Fibroblast of pulmonary artery (primary cell): ENCODE data around the gene SNX5.

Experiments used
- DNase-seq: peaks from one replicate; pipeline ENCODE4 v3.0.0-alpha.2; 2010; ENCODE audit warnings: low read depth
- H3K4me3 ChIP-seq: replicated peaks from 2 replicates; pipeline ENCODE4 v1.5.1; 2011; ENCODE audit warnings: low read depth, mild to moderate bottlenecking, control low read depth, low read length, moderate library complexity
- CTCF ChIP-seq: IDR thresholded peaks from 2 replicates; pipeline ENCODE4 v1.5.1; 2011; ENCODE audit warnings: mild to moderate bottlenecking, control low read depth, low read length, inconsistent platforms; ENCODE audit errors: missing control alignments

SNX5 gene

DNA sequence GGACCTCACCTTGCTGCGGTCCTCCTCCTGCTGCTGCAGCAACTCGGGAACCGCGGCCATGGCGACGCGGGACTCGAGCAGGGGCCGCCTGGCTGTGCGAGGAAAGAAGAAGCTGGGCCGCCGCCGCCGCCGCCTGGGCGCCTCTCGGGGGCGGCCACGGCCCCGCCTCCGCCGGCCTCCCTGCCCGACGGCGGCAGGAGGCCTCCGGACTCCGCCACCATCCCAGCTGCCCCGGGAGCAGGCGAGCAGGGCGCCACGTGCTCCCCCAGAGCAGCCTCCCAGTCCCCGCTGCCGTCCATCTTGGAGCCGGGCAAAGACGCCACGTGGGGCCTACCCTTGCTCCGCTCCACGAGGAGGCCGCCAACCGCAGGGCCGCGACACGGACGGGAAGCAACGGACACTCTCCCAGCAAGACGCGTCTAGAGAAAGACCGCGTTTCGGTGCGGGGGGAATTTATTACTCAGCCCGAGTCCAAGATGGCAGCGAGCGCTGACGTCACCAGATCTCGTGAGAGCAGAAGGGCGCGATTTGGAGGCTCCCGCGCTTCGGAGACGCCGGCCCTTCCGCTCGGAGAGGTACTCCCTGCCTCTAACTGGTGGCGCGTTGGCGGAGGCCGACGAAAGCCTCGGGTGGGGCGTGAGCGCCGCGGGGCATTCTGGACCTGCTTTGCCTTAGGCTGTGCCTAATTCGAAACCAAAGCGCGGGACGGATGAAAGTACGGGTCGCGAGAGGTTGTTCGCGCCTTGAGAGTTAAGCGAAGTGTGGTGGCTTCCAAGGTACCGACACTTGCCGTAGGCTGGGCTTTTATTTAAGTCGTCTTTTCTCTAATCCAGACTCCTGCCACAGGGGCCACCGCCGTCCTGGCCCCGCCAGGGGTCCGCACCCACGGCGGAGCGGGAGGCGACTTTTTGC lies at the start of gene SNX5, which contains the start of gene MGME1:
TSS of gene SNX5 (minus strand) at position 429 of the 912 bp plus-strand sequence. CDS start at position 60, 369 bp downstream.
TSS of gene MGME1 (plus strand) at position 653 of the 912 bp plus-strand sequence. CDS start 842 bp downstream, outside the sequence.
- H3K4me3 ChIP-seq, result peak within 1 kb of the TSS; percentile 82
- TF ChIP-seq CTCF, result no peak
- DNase-seq, result peak; percentile 100

- no peak for DNase-seq
Measured at GRCh38 chr20:18018100-18018499, 49.5 kb upstream of the SNX5 start.

DNA sequence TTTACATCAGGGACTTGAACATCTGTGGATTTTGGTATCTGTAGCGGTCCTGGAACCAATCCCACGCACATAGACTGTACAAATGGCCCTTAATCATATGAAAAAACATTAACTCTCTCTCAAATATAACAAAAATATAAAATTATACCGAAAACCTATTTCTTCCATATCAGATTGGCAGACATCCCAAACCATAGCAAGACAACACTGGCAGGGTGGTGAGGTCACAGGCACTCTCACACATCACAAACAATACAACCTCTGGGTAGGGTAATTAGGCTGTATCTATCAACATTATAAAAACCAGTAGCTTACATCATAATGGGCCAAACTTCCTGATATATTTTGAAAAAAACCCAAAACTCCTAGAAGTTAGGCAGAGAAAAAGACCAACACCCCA lies 48.2 kb upstream of the SNX5 start:
- TF ChIP-seq CTCF, result no peak
- DNase-seq, result no peak
- H3K4me3 ChIP-seq, result no peak overlapping the region

More at GRCh38 chr20:18018100-18018499, 49.5 kb upstream of the SNX5 start:
- no peak overlapping the region for H3K4me3 ChIP-seq
- TF ChIP-seq CTCF, result no peak

GRCh38 chr20:18014411-18014810 lies 45.8 kb upstream of the SNX5 start:
- H3K4me3 ChIP-seq, result no peak overlapping the region
- no peak for DNase-seq
- TF ChIP-seq CTCF, result no peak

GRCh38 chr20:18012901-18013300 lies 44.3 kb upstream of the SNX5 start:
- no peak overlapping the region for H3K4me3 ChIP-seq
- no peak for DNase-seq
- no peak for TF ChIP-seq CTCF

DNA sequence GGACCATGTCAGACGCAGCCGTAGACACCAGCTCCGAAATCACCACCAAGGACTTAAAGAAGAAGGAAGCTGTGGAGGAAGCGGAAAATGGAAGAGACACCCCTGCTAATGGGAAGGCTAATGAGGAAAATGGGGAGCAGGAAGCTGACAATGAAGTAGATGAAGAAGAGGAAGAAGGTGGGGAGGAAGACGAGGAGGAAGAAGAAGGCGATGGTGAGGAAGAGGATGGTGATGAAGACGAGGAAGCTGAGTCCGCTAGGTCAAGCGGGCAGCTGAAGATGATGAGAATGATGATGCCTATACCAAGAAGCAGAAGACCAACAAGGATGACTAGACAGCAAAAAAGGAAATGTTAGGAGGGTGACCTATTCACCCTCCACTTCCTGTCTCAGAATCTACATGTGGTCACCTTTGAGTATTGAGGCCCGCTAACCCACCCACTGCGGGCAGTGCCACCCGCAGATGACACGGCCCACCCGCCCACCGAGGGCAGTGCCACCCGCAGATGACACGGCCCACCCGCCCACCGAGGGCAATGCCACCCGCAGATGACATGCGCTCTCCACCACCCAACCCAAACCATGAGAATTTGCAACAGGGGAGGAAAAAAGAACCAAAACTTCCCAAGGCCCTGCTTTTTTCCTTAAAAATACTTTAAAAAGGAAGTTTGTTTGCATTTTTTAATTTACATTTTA lies 43.5 kb upstream of the SNX5 start:
- no peak for TF ChIP-seq CTCF
- DNase-seq, result no peak
- no peak overlapping the region for H3K4me3 ChIP-seq
